ENCODE results near the gene CD4.

The CD4 gene

GRCh38 chr12:6828781-6829535 is 39.6 kb downstream of the CD4 start:
- no peak for DNase-seq (ENCODE audit: low read depth)

GRCh38 chr12:6829536-6830220 is 40.4 kb downstream of the CD4 start:
- DNase-seq (ENCODE audit: low read depth) = no peak

GRCh38 chr12:6830286-6830890 is 41.1 kb downstream of the CD4 start:
- no peak for DNase-seq (ENCODE audit: low read depth)

GRCh38 chr12:6830999-6831398 is 41.7 kb downstream of the CD4 start:
- no peak for DNase-seq (ENCODE audit: low read depth)

GRCh38 chr12:6831450-6831995 is 42.2 kb downstream of the CD4 start:
- no peak for DNase-seq (ENCODE audit: low read depth)

- DNase-seq (ENCODE audit: low read depth) = no peak
Measured at GRCh38 chr12:6832125-6832524, 42.8 kb downstream of the CD4 start.

- no peak for DNase-seq (ENCODE audit: low read depth)
Measured at GRCh38 chr12:6833189-6833890, 44.0 kb downstream of the CD4 start.

GRCh38 chr12:6834254-6834653 is 44.9 kb downstream of the CD4 start:
- DNase-seq (ENCODE audit: low read depth) = no peak

- no peak for DNase-seq (ENCODE audit: low read depth)
Measured at GRCh38 chr12:6834873-6835272, 45.5 kb downstream of the CD4 start.

GRCh38 chr12:6836851-6837250 is 47.5 kb downstream of the CD4 start:
- no peak for DNase-seq (ENCODE audit: low read depth)

- no peak for DNase-seq (ENCODE audit: low read depth)
Measured at GRCh38 chr12:6837370-6838060, 48.2 kb downstream of the CD4 start.

GRCh38 chr12:6838854-6839253 is 49.5 kb downstream of the CD4 start:
- DNase-seq (ENCODE audit: low read depth) = no peak

- DNase-seq (ENCODE audit: low read depth) = no peak
Measured at GRCh38 chr12:6839482-6840201, 50.3 kb downstream of the CD4 start.

GRCh38 chr12:6840330-6840729 is 51.0 kb downstream of the CD4 start:
- no peak for DNase-seq (ENCODE audit: low read depth)

GRCh38 chr12:6840761-6841515 is 51.6 kb downstream of the CD4 start, which contains the start of gene GNB3:
GNB3 (plus strand) TSS chr12:6840925; CDS start chr12:6841288, 363 bp downstream.
- no peak for DNase-seq (ENCODE audit: low read depth)

- no peak for DNase-seq (ENCODE audit: low read depth)
Measured at GRCh38 chr12:6842075-6842474, 52.7 kb downstream of the CD4 start.

- DNase-seq (ENCODE audit: low read depth) = no peak
Measured at GRCh38 chr12:6843118-6843902, 54.0 kb downstream of the CD4 start.

GRCh38 chr12:6845395-6845794 is 56.1 kb downstream of the CD4 start:
- DNase-seq (ENCODE audit: low read depth) = no peak

- DNase-seq (ENCODE audit: low read depth) = no peak
Measured at GRCh38 chr12:6846316-6846869, 57.1 kb downstream of the CD4 start.

Measured in activated T-cell treated with anti-CD3 and anti-CD28 coated beads for 48 hours (primary cell).